ENCODE measurements around the gene CCDC57.
"Not testable (repeated sequence)": the region's sequence is repeated elsewhere in the genome, so short reads cannot be mapped to it uniquely, and the experiment has no call there.

CCDC57 gene

DNA sequence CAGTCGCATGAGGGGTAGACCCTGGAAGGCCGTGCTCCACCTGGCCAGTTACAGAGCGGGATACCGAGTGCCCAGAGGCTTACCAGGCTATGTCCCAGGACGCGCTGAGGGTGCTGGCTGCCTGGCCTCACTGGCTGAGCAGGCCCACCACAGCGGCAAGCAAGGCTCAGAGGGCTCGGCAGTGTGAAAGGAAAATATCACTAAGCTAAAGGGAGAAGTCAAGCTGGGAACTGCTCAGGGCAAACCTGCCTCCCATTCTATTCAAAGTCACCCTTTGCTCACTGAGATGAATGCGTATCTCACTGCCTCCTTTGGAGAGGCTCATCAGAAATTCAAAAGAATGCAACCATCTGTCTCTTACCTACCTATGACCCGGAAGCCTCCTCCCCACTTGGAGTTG, 37.4 kb downstream of the CCDC57 start:
- DNase-seq, result no peak

DNA sequence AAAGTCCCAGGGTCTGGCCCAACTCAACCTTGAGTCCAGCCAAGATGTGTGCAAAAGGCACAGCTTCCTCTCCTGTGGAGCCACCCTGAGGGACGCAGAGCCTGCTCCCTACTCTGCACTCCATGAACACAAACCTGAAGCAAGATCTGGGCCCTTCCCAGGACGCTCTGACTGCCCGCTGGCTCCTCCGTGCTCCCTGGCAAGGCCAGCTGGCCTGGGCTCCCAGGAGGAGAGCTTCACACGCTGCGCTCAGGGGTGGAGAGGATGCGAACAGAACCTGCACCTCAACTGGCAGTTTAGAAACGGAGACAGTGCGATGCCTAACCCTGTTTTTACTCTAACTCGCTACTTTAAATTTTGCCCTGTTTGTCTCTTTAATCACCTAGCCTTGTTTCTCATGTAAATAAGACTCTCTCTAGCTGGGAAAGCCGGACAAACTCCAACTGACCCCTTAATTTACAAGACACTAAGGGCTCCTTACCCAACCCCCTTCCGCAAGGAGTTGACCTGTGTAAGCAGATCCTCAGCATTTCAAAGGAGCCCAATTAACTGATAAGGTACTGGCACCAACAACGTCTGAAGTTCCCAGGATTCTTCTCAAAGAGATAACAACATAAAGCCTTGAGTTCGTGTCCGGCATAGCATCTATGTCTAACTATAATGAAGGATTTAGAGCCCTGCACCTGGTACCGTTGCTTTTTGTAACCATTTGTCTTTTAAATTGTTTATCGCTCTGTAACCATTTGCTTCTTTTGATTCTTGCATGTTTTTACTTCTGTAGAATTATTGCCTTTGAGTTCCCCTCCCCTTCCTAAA, 38.4 kb downstream of the CCDC57 start:
- not testable (repeated sequence) for DNase-seq

DNA sequence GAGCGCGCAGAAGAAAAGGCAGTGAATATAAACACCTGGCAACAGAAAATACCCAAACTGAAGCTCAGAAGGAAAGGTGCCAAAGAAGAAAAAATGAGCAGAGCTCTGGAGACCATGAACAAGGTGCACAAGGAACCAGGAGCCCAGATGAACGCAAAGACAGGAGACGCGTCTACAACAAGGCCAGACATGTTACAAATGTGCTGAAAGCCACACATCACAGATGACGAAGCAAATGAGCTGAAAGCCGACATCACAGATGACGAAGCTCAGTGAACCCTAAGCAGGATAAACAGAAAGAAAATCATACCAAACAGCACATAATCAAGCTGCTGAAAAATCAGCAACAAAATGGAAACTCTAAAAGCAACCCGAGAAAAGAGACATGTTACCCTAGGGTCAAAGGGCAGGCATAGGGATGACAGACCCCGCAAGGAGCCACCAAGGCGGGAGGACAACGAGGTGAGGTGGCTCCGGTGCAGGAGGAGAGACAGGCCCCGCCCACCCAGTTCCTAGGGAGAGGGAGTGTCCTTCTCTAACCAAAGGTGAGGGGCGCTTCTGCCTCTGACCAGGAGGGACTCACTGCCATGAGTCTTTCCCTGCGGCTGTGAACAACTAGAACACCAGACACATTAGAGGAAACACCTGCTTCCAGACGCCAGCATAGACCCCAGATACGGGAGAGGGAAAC, 39.1 kb downstream of the CCDC57 start:
- DNase-seq, result no peak

DNA sequence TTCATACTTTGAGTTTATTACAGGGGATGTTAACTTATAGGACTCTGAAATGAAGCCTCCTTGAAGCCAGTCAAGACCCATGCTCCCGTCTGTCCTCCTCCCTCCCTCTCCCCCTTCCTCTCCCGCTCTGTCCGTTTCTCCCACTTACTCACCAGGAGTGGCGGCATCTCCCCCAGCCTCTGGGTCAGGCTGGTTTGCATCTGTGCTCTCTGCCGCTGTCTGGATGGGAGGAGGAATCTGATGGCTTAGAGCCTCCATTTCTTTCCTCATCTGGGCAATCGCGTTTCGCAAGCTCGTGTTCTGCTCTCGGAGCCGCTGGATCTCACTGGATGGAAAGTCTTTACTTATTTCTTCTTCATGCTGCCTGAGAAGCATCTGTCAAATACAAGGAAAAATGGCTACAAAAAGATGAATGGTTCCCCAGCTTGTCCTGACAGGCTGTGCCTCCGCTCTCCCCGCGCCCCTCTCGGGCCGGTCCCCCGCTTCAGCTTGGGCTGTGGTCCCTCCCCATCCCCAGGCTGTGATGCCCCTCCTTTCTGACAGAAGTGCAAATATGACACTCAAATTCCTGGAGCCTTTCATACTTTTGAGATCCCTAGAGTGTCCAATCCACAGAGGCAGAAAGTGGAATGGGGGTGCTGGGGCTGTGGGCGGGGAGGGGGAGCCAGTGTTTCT, 40.0 kb downstream of the CCDC57 start:
- DNase-seq, result no peak

DNA sequence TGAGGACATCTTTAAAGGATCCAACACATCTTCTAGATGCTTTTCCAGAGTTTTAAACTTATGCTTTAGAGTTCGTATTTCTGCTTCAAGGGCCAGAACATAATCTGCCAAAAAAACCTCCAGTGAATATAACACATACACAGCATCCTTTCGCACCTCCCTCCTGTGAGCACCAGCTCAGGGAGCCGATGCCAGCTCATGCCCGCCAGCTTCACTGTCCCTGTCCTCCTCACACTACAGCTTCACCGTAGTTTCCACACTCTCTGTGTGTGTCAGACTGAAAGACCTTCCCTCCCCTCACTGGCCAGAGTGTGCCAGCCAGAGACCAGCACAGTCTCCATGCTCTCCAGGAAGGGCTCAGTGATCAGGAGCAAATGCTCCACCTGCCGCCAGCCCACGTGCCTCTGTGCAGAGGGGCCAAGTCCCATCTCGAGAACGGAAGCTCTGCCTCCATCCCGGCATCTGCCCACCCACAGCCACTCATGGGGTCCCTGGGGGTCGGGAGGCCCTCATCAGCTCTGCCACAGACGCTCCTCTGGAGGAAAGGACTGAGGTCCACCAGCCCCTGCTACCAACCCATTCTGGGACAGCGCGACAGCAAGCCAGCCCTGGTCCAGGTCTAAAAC, 40.8 kb downstream of the CCDC57 start:
- DNase-seq, result no peak

DNA sequence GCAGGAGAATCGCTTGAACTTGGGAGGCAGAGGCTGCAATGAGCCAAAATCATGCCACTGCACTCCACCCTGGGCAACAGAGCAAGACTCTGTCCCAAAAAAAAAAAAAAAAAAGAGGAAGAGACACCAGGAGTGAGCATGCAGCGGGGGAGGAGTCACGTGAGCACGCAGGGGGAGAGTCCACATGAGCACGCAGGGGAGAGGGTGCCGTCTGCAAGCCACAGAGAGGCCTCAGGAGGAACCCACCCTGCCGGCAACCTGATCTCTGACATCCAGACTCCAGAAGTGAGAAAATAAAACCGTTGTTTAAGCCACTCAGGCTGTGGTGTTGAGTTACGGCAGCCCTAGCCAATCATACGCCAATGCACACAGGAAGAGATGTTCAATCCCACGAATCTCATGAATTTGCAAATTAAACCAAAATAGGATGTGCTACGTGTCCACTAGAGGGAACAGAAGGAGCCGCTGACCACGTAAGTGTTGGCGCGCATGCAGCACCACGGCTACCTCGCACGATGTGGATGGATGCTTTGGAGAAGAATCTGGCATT, 42.2 kb downstream of the CCDC57 start:
- DNase-seq, result no peak

DNA sequence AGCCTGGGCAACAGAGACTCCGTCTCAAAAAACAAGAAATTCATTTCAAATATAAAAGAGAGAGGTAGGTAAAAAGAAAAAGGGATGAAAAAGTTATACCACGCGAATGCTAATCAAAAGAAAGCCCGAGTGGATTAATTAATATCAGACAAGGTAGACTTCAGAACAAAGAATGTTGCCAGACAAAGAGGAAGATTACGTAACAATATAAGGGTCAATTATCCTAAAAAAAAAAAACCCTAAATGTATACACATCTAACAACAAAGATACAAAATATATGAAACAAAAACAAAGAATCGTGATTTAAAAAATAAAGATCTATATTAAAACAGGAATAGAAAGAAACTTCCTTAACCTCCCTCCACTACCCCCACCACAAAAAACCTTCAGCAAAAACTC, 44.1 kb downstream of the CCDC57 start:
- DNase-seq, result no peak

DNA sequence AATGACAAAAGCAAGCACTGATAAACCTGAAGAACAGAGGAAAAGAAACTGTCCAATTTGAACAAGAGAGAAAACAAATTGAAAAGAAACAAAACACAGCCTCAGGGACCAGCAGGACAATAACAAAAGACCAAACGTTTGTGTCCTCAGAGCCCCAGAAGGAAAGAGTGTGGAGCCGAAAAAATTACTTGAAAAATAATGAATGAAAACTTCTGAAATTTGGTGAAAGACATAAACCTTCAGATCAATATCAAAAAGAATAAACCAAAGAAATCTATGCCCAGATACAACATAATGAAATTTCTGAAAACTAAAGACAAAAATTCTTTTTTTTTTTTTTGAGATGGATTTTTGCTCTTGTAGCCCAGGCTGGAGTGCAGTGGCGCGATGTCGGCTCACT, 45.6 kb downstream of the CCDC57 start:
- no peak for DNase-seq

DNA sequence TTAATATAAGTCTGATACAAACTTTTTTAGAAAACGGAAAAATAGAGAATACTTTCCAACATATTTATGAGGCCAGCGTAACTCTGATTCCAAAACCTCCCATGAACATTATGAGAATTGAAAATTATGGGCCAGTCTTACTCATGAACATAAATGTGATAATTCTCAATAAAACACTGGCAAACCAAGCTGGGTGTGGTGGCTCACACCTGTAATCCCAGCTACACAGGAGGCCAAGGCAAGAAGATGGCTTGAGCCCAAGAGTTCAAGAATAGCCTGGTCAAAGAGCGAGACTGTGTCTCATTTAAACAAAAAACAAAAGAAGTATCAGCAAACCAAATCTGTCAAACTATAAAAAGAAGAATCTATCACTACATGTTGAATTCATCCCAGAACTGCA, 47.8 kb downstream of the CCDC57 start:
- DNase-seq, result no peak

DNA sequence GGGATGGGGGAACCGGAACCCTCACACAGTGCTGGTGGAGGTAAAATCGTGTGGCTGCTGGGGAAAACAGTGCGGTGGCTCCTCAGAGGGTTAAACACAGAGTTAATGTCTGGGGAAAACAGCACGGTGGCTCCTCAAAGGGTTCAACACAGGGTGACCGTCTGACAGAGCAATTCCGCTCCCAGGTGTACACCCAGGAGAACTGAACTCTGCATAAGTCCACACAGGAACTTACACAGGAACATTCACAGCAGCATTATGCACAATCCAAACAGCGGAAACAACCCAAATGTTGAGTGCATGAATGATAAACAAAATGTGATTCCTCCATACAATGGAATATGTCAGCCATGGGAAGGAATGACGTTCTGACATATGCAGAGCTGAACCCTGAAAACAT, 51.4 kb downstream of the CCDC57 start:
- no peak for DNase-seq

DNA sequence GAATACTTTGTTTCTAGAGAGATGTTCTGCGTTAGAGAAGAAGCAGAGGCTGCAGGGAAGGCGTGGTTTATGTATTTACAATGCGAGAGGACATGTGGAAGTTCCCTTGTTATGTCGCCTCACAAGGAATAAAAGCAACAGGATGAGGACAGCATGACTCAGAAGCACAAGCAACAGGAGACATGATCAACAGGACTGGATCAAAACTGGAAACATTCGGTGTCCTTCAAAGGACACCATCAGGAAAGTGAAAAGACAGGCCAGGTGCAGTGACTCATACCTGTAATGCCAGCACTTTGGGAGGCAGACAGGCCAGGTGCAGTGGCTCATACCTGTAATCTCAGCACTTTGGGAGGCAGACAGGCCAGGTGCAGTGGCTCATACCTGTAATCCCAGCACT, 52.6 kb downstream of the CCDC57 start:
- no peak for DNase-seq

DNA sequence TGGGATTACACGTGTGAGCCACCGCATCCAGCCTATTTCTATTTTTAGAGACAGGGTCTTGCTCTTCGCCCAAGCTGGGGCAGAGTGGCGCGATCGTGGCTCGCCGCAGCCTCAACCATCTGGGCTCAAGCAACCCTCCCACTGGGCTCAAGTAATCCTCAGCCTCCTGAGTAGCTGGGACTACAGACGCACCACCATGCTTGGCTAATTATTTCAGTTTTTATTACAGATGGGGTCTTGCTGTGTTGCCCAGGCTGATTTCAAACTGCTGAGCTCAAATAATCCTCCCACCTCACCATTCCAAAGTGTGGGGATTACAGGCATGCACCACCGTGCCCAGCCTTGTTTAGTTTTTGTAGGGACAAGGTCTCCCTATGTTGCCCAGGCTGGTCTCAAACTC, 53.8 kb downstream of the CCDC57 start:
- no peak for DNase-seq

DNA sequence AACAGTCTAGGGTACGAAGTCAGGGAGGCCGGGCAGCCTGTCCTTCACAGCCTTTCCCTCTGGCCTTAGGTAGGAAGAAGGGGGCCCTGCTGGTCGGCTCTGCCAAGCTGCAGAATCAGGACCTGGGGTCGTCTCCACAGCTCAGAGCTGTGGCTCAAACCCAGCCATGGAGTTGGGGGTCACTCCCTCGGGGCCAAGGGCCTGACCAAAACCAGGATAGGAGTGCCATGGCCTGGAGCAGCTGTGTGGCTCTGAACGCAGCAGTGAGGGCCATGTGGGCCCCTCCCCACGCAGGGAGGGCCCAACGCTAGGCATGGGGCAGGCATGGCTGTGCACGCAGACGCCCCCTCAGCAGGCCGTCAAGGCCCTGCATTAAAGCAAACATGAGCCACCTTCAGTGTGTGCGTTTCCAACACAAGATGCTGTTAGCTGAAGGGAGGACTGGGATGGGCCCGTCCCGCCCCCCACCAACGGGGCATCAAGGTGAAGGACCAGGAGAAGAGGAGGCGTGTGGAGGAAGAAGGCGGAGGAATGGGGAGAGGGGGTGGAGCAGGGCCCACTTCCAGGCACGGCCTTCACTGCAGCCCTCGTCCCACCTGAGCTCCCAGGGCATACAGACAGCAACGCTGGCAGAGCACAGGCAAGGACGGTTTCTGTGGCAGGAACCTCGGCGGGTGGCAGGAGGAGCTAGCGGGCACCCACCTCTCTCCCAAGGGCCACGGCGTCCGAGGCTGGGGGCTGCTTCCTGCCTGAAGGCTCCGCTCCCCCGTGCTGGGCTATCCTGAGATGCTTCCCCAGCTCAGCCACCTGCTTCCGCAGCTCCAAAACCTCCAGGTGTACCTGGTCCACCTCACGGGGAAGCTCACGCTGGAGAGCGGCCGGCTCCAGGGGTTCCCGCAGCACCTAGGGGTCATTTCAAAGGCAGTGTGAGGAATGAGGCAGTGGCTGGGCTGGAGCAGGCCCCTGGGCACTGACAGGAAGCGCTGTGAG, 55.3 kb downstream of the CCDC57 start:
- DNase-seq, result no peak

DNA sequence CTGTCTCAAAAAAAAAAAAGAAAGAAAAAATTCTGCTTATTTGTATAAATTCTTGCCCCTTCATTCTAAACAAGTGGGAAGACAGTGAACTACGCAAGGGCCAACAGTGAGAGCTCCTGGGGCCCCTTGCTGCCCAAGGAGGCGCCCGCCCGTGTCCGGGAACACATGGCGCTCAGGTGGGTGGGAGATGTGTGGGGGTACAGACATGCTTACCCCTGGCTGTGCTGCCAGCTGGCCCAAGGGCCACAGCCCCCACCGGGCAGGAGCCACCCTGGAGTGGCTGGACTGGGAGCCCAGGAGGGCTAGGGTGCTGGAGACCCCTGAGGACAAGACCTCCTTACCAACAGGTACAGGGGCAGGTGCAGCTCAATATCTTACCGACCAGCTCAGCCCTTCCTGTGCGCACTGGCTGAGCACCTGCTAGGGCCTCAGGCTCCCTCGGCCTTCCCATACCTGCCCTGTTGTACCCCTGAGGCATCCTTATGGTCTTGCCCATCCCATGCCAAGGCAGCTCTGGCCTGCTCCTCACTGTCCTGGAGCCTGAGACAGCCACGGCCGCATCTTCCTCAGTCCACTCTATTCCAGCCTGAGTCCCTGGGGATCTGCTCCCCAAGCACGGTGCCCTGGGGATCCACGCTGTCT, 56.2 kb downstream of the CCDC57 start:
- no peak for DNase-seq

DNA sequence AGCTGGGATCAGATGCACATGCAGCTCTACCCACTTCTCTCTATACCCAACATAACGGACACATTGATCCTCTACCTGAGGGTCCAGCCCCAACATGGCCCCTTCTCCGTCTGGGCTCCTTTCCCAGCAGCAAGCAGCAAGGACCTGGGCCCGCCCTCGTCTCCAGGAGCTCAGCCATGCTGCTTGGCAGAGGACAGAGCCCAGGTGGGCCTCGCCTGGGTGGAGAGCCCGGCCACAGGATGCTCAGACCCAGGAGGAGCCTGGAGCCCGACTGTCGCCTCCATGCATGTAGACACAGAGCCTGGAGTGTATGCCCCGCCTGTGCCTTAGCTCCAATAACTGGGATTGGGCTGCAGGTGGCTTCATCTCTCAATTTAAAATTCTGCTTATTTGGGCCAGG, 57.0 kb downstream of the CCDC57 start:
- no peak for DNase-seq

DNA sequence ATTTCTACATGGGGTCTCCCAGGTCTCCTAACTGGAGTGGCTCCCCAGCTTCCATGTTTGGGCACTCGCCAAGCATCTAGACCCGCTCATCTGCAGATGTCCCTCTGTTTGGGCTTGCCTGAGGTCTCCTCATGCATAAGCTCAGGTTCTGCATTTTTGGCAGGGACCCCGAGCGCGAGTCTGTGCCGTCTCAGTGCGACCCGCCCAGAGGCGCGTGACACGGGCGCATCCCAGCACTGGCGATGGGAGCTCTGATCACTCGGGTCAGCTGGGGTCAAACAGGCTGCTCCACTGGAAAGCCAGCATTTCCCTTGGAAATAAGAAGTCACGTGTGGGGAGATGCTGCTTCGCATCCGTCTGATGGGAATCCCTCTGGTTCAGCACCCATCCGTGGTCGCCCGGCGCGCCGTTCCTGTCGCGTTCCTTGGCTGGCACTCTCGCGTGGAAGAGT, 57.7 kb downstream of the CCDC57 start:
- DNase-seq, result no peak

DNA sequence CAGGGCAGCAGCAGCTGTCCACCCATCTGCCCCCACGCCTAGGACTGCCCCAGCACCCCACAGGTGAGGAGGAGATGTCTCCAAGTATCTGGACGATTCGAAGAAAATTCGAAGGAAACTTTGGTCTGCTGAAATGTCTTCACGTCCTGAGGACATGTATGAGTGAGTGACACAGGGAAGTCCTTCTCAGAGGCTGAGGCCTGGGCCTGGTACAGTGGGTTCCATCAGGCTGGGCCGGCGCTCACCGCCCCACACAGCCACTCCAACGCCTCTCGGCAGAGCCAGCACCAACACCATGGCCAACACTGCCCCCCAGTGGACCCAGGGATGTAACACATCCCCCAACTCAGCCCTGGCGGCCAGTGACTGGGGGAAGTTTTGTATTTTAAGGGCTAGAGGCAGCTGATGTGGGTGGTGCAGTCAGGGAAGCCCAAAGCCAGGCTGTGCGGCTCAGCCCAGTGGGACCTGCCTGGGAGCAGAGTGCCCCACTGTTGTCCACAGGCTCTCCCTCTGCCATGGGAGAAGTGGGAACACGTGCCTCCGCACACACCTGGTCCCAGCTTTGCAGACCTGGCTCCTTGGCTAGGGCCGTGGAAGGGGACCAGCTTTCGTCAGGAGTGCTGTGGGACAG, 58.8 kb downstream of the CCDC57 start:
- DNase-seq, result peak; percentile 51

DNA sequence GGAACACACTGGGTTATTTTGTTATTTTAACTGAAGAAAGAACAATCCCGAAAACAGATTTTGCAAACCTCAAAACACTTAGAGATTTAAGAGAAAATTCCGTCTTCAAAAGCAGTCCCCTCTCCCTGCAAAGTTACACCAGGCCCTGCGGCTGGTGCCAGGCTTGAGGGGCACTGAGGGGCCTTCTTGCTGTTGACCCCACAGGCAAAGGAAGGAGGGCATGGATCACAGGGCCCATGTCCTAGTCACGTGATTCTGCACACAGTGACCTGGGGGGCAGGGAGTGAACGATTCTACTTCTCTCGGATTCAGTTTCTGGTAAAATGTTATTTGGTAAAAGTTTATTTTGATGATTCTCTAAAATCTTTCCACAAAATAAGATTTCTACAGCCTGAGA, 59.3 kb downstream of the CCDC57 start:
- no peak for DNase-seq

DNA sequence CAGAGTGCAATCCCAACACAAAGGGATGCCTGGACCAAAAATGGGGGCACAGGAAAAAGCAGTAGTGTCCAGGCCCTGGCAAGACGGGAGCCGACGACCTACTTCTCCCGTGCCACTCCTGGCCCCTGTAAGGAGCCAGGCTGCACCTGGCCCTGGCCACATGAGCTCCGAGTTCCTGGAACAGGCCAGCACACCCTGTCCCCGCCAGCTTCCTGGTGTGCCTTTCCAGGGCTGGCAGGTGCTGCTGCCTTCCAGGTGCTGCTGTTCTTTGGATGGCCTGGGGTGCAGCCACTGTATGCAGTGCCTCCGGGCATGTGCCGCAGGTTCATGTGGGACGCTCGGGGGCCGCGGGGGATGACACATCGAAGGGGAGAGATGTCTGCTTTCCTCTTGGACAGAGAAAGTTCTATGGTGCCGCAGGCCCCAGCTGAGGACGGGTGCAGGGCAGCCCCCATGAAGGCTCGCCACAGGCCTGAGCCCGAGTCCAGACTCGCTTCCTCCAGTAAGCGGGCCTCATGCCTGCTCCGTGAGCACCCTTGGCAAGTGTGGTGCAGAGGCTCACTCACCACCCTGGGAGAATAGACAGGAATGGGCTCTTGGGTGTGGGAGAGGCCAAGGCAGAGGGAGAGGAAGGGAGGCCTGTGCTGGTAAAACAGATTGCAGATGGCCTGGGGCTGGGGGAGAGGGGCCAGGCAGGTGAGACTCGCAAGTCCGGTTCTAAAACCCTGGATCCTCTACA, 59.9 kb downstream of the CCDC57 start:
- no peak for DNase-seq

DNA sequence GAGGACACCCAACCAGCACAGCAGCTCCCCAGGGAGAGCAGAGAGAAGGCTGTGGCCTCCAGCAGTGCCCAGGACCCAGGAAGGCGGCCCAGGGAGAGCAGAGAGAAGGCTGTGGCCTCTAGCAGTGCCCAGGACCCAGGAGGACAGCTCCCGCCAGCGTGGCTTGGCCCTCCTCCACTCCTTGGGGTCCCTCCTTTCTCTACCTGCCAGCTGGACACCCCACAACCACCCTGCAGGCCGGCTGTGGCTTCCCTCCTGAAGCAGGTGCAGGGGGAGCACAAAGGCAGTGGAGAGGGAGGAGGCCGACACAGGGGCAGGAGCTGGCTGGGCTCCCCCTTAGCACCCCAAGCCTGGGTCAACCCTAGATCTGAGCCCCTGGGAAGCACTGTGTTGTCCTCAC, 60.5 kb downstream of the CCDC57 start:
- DNase-seq, result no peak

Data from fibroblast of skin of abdomen (primary cell).